ENCODE results near the gene PAFAH1B1.

- TF ChIP-seq CTCF (IDR thresholded peaks at IDR 0.05; ENCODE audit: low read depth, low read length, poor library complexity, severe bottlenecking) (no peak), EZH2phosphoT487 (IDR thresholded peaks at IDR 0.05; ENCODE audit: borderline replicate concordance, low read length) (no peak)
Observed at GRCh38 chr17:2563061-2563460, 30.4 kb upstream of the PAFAH1B1 start.

Data from DOHH2 (cell line).